22Rv1 (cell line): ENCODE data around the gene NCKAP5.

ENCODE experiments used
- H3K27ac ChIP-seq: fragments of 450-650 bp; 2 replicates; pipeline ENCODE4 v1.5.1; 2017
- CTCF ChIP-seq: fragments of 450-650 bp; IDR thresholded peaks from 2 replicates; pipeline ENCODE4 v1.5.1; 2017; ENCODE audit warnings: mild to moderate bottlenecking
- ZFX ChIP-seq: fragments of 450-650 bp; IDR thresholded peaks from 2 replicates; pipeline ENCODE4 v1.6.1; 2017; ENCODE audit warnings: antibody characterized with exemption, borderline replicate concordance

Gene NCKAP5

GRCh38 chr2:132911726-132912724, 656.2 kb downstream of the NCKAP5 start:
- TF ChIP-seq ZFX, result no peak
- TF ChIP-seq CTCF, result no peak
- H3K27ac ChIP-seq, result no peak overlapping the region

GRCh38 chr2:132910432-132910831, 657.8 kb downstream of the NCKAP5 start:
- TF ChIP-seq CTCF (no peak), ZFX (no peak)
- H3K27ac ChIP-seq, result no peak overlapping the region

DNA sequence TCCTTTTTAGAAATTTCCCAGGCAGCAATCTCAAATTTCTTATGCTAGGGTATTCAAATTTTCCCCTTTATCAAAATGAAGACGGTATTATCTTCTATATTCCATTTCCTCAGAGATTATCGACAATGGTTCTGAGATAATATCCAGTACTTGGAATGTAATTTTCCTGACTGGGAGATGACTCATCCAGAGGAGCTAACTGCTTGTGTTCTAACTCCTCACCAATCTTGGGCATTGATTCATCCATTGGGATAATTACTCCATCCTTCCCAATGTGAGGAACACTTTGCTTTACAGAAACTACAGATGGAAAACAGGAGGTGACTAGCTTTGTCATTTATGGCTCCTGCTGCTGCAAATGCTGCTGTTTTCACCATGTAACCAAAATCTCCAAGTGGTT, 658.8 kb downstream of the NCKAP5 start:
- TF ChIP-seq CTCF, result no peak
- no peak for TF ChIP-seq ZFX
- H3K27ac ChIP-seq, result no peak overlapping the region

GRCh38 chr2:132904142-132904842, 664.0 kb downstream of the NCKAP5 start:
- no peak for TF ChIP-seq CTCF
- no peak for TF ChIP-seq ZFX
- H3K27ac ChIP-seq, result no peak overlapping the region

DNA sequence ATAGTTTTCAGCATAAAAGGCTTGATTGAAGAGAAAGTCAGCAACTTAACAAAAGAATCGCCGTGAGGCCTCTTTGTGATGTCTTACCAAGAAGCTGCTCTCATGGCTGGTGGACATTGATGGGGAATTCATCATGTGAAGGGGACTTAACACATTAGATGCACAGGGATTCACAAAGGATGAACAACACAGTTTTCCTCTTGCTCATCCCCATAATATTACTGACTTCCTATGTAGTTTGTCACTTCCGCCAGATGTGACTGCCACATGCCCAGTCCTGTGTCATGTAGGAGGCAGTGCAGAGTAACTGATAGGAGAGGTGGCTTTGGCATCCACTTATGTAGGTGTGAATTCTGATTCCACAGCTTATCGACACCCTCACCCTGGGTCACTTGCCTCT, 665.6 kb downstream of the NCKAP5 start:
- no peak overlapping the region for H3K27ac ChIP-seq
- no peak for TF ChIP-seq CTCF
- TF ChIP-seq ZFX, result no peak

GRCh38 chr2:132901661-132902060, 666.6 kb downstream of the NCKAP5 start:
- no peak for TF ChIP-seq ZFX
- TF ChIP-seq CTCF, result no peak

DNA sequence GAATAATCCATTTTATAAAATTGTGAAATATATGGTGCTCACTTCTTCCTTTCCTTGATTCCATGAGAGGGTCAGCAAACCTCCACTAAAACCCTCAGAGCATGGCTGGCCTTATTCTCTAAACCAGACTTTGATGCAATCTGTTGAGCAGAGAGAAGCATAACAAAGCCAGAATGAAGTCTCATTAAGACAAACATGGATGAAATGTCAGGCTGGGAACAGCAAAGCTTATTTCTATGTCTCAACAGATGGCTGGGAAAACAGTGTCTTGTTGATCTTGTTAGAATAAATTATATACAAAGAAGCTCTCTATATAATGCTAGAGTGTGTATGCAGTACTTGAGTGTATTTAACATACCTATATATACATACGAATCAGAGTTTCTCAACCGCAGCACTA, 671.2 kb downstream of the NCKAP5 start:
- H3K27ac ChIP-seq, result no peak overlapping the region
- TF ChIP-seq CTCF (no peak), ZFX (no peak)

More at GRCh38 chr2:132901661-132902060, 666.6 kb downstream of the NCKAP5 start:
- no peak overlapping the region for H3K27ac ChIP-seq
